PC-3 (cell line): ENCODE measurements around the gene AEBP1.

Experiments
- EZH2 ChIP-seq: fragments of 300-600 bp; sonication (generic); IDR thresholded peaks from one replicate; pipeline ENCODE4 v1.6.1; 2017; ENCODE audit warnings: antibody characterized with exemption, mild to moderate bottlenecking, low read length; ENCODE audit not compliant: unreplicated experiment
- TF ChIP-seq, protein P1 (sequence below): fragments of 300-600 bp; sonication (generic); conservative IDR thresholded peaks from 2 replicates; pipeline ENCODE4 v1.5.1; 2017; ENCODE audit warnings: antibody characterized with exemption, low read depth, mild to moderate bottlenecking, low read length

DNA sequence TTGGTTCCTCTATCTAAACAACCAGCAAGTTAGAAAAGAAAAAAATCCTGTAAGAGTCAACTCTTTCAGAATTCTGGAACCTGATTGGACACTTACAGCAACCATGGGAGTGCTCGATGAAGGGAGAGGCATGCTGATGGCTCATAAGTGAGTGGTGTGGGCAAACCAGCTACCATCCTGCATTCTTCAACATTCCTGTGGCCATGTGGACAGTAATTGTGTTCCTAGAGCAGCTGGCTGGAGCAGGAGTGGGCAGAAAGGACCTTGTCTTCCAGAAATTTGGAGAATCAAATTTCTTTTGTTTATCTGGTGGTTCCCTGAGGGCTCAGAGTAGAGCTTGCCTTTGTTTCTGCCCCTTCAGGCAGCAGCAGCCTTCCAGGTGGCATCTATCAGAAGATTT lies 59.4 kb downstream of the AEBP1 start:
- TF ChIP-seq EZH2 = no peak
- TF ChIP-seq, protein P1, sequence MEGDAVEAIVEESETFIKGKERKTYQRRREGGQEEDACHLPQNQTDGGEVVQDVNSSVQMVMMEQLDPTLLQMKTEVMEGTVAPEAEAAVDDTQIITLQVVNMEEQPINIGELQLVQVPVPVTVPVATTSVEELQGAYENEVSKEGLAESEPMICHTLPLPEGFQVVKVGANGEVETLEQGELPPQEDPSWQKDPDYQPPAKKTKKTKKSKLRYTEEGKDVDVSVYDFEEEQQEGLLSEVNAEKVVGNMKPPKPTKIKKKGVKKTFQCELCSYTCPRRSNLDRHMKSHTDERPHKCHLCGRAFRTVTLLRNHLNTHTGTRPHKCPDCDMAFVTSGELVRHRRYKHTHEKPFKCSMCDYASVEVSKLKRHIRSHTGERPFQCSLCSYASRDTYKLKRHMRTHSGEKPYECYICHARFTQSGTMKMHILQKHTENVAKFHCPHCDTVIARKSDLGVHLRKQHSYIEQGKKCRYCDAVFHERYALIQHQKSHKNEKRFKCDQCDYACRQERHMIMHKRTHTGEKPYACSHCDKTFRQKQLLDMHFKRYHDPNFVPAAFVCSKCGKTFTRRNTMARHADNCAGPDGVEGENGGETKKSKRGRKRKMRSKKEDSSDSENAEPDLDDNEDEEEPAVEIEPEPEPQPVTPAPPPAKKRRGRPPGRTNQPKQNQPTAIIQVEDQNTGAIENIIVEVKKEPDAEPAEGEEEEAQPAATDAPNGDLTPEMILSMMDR = no peak
